ENCODE data around the gene SLC9A3.

The SLC9A3 gene

GRCh38 chr5:516980-517379 lies 7.3 kb downstream of the SLC9A3 start:
- no peaks in the 10 kb centered on the region for H3K4me1 ChIP-seq (ENCODE audit: control insufficient read depth, low read length)
- H3K27me3 ChIP-seq (ENCODE audit: control insufficient read depth, low read length) = 0 out of 2 replicates have a peak, but pooled peaks cover 3% of the 10 kb centered on the region
- no peaks in the 10 kb centered on the region for H3F3A ChIP-seq (ENCODE audit: control insufficient read depth, insufficient read depth)
- no peak for TF ChIP-seq EZH2phosphoT487 (IDR thresholded peaks at IDR 0.05; ENCODE audit: borderline replicate concordance, low read length)
- TF ChIP-seq CTCF (IDR thresholded peaks at IDR 0.05; ENCODE audit: low read depth, low read length, poor library complexity, severe bottlenecking) = no peak
- H3K27ac ChIP-seq (ENCODE audit: low read depth, low read length) = no peak overlapping the region
- no peaks in the 10 kb centered on the region for H3K9me2 ChIP-seq (replicated peaks; ENCODE audit: control insufficient read depth, low read length)
- no peaks in the 10 kb centered on the region for H4K20me1 ChIP-seq (ENCODE audit: control insufficient read depth, insufficient read depth, low read depth, low read length)
- H3K79me2 ChIP-seq (ENCODE audit: control insufficient read depth, low read length) = no peaks in the 10 kb centered on the region
- H3K9me3 ChIP-seq (ENCODE audit: control insufficient read depth, insufficient read depth, low read length) = no peaks in the 10 kb centered on the region
- H3K4me3 ChIP-seq (ENCODE audit: low read length) = no peak overlapping the region
- no peaks in the 10 kb centered on the region for H3K36me3 ChIP-seq (ENCODE audit: control insufficient read depth, low read length)
- H3K4me2 ChIP-seq (ENCODE audit: low read length) = no peak overlapping the region

- no peak for TF ChIP-seq CTCF (IDR thresholded peaks at IDR 0.05; ENCODE audit: low read depth, low read length, poor library complexity, severe bottlenecking)
- TF ChIP-seq EZH2phosphoT487 (IDR thresholded peaks at IDR 0.05; ENCODE audit: borderline replicate concordance, low read length) = no peak
- H3K9me2 ChIP-seq (replicated peaks; ENCODE audit: control insufficient read depth, low read length) = no peaks in the 10 kb centered on the region
- H3K27ac ChIP-seq (ENCODE audit: low read depth, low read length) = no peak overlapping the region
- H3K9me3 ChIP-seq (ENCODE audit: control insufficient read depth, insufficient read depth, low read length) = no peaks in the 10 kb centered on the region
- no peaks in the 10 kb centered on the region for H3K27me3 ChIP-seq (ENCODE audit: control insufficient read depth, low read length)
- no peak overlapping the region for H3K4me2 ChIP-seq (ENCODE audit: low read length)
- no peaks in the 10 kb centered on the region for H3F3A ChIP-seq (ENCODE audit: control insufficient read depth, insufficient read depth)
- no peak overlapping the region for H3K4me3 ChIP-seq (ENCODE audit: low read length)
- H3K36me3 ChIP-seq (ENCODE audit: control insufficient read depth, low read length) = no peaks in the 10 kb centered on the region
- no peaks in the 10 kb centered on the region for H3K4me1 ChIP-seq (ENCODE audit: control insufficient read depth, low read length)
- no peaks in the 10 kb centered on the region for H3K79me2 ChIP-seq (ENCODE audit: control insufficient read depth, low read length)
- H4K20me1 ChIP-seq (ENCODE audit: control insufficient read depth, insufficient read depth, low read depth, low read length) = no peaks in the 10 kb centered on the region
Observed at GRCh38 chr5:516338-516925, 7.8 kb downstream of the SLC9A3 start.

- Histone ChIP-seq H3K9me2 (replicated peaks; ENCODE audit: control insufficient read depth, low read length) (no peaks in the 10 kb centered on the region), H3F3A (ENCODE audit: control insufficient read depth, insufficient read depth) (no peaks in the 10 kb centered on the region), H3K4me1 (ENCODE audit: control insufficient read depth, low read length) (no peaks in the 10 kb centered on the region), H3K27me3 (ENCODE audit: control insufficient read depth, low read length) (no peaks in the 10 kb centered on the region), H3K9me3 (ENCODE audit: control insufficient read depth, insufficient read depth, low read length) (no peaks in the 10 kb centered on the region), H3K36me3 (ENCODE audit: control insufficient read depth, low read length) (no peaks in the 10 kb centered on the region), H3K79me2 (ENCODE audit: control insufficient read depth, low read length) (no peaks in the 10 kb centered on the region), H3K4me2 (ENCODE audit: low read length) (no peak overlapping the region), H3K27ac (ENCODE audit: low read depth, low read length) (no peak overlapping the region), H3K4me3 (ENCODE audit: low read length) (no peak overlapping the region), H4K20me1 (ENCODE audit: control insufficient read depth, insufficient read depth, low read depth, low read length) (no peaks in the 10 kb centered on the region)
- TF ChIP-seq EZH2phosphoT487 (IDR thresholded peaks at IDR 0.05; ENCODE audit: borderline replicate concordance, low read length) = no peak
- TF ChIP-seq CTCF (IDR thresholded peaks at IDR 0.05; ENCODE audit: low read depth, low read length, poor library complexity, severe bottlenecking) = no peak
Observed at GRCh38 chr5:515273-515836, 8.9 kb downstream of the SLC9A3 start.
